NB4 (cell line): ENCODE results near the gene ITPK1.

Source experiments
- CTCF ChIP-seq: IDR thresholded peaks from one replicate; pipeline ENCODE4 v1.5.1; 2012; ENCODE audit warnings: low read depth, low read length
- MYC ChIP-seq: IDR thresholded peaks from 2 replicates; pipeline ENCODE4 v1.6.1; 2011; ENCODE audit warnings: low read depth, low read length

DNA sequence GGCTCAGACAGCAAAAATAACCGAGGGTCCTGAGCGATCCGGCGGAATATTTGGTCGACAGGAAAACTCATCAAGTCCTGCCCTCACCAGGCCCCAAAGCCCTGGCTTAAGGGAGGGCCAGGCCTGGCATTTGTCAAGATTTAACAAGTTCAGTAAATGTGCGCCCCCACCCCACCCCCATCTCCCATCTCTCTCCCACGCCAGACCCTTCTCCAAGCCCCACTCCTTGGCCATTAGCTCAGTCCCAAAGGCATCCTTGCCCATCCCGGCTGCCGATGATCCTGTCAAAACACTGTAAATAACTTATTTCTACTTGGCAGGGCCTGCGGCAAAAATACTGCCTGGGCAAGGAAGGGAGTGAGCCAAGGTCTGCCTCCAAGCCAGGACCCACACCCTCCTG is 52.8 kb downstream of the ITPK1 start:
- TF ChIP-seq CTCF (no peak), MYC (no peak)
